ENCODE data around the gene TEKT3. TPM values are rescaled to one million over a fixed set of nuclear protein-coding genes. Genes with fewer than 3 reads are reported as not detected.
A peak's percentile ranks its signal among the peaks of the same experiment; 100 is the strongest.

Gene TEKT3
- total and polyA plus RNA-seq, 9 of the 15 experiments (the other 6 are each of a cell fraction or from before 2014, with no cell fraction given): not detected

GRCh38 chr17:15361151-15361550, 19.8 kb upstream of the TEKT3 start:
- ATAC-seq (no peak), FAIRE-seq (no peak), DNase-seq (ENCODE audit: extremely low read depth in 1 of 4, low spot score in 3 of 4) (no peak)
- Histone ChIP-seq H3K79me2 (ENCODE audit: control insufficient read depth, insufficient read depth, low read length) (no peaks in the 10 kb centered on the region), H3K9me1 (ENCODE audit: control insufficient read depth, insufficient read depth, low read length) (no peaks in the 10 kb centered on the region), H3K36me3 (ENCODE audit: control insufficient read depth, insufficient read depth, low read length) (no peaks in the 10 kb centered on the region), H3K27me3 (ENCODE audit: control insufficient read depth in 2 of 2, insufficient read depth in 2 of 2, low read length in 2 of 2) (no peaks in the 10 kb centered on the region), H3K4me2 (ENCODE audit: insufficient read depth, low read length) (no peak overlapping the region), H3K27ac (ENCODE audit: extremely low read depth, low read depth, low read length) (no peak overlapping the region), H3K4me3 (no peak overlapping the region), H4K20me1 (replicated peaks; ENCODE audit: control insufficient read depth, insufficient read depth, low read length) (no peaks in the 10 kb centered on the region), H3K9me3 (replicated peaks; ENCODE audit: control insufficient read depth, insufficient read depth, low read depth, low read length) (no peaks in the 10 kb centered on the region), H3K4me1 (replicated peaks in 1 of 2; ENCODE audit: control insufficient read depth in 2 of 2, insufficient read depth in 2 of 2, low read length in 2 of 2) (no peaks in the 10 kb centered on the region; a peak in 2 of 5 replicates), H2AFZ (ENCODE audit: low read depth, low read length) (peak overlapping the region; percentile 76; the same call in 1 of the 2 replicates), H3K9ac (ENCODE audit: insufficient read depth in 1 of 2, low read depth in 2 of 2, low read length in 2 of 2) (no peak overlapping the region)
- CTCF ChIA-PET (ENCODE audit: low intra/inter-chr PET ratio): no interaction called here
- POLR2A ChIA-PET: no interaction called here
- in situ Hi-C loops (cut with MboI) (no loop called here), intact Hi-C loops (cut with micrococcal nuclease) (no loop called here)
- no TSS peak for BruUV-seq (replicated peaks)
- 29% methylated on average over 7 of the region's 7 CpGs for WGBS (ENCODE audit: insufficient coverage, low coverage, missing lambda C conversion rate)
- no peak for TF ChIP-seq SAP30 (IDR thresholded peaks at IDR 0.05; ENCODE audit: borderline replicate concordance, insufficient read depth, low read depth, low read length, poor library complexity, severe bottlenecking)
- TF ChIP-seq BDP1 (IDR thresholded peaks at IDR 0.05; ENCODE audit: insufficient read depth, insufficient read length): no peak
- no peak for TF ChIP-seq RFX1 (IDR thresholded peaks at IDR 0.05)
- TF ChIP-seq SAFB2 (IDR thresholded peaks at IDR 0.05; ENCODE audit: borderline replicate concordance, low read depth, low read length, severe bottlenecking): no peak
- no peak for TF ChIP-seq ZNF507 (tag; conservative IDR thresholded peaks at IDR 0.05)
- TF ChIP-seq MYC (IDR thresholded peaks at IDR 0.05; ENCODE audit: low read depth, low read length): no peak
- no peak for TF ChIP-seq MYC (CRISPR knock-in tag; IDR thresholded peaks at IDR 0.05; ENCODE audit: borderline replicate concordance, low read depth)
- no peak for TF ChIP-seq HMGN3 (IDR thresholded peaks at IDR 0.05; ENCODE audit: borderline replicate concordance, extremely low read depth, insufficient read length, low read depth, low read length)
- TF ChIP-seq UBTF (IDR thresholded peaks at IDR 0.05; ENCODE audit: borderline replicate concordance in 1 of 2, low read depth in 2 of 2, low read length in 2 of 2): no peak
- no peak for TF ChIP-seq ZNF695 (CRISPR knock-in tag; IDR thresholded peaks at IDR 0.05)

Data from K562 (cell line).